A549 (cell line): ENCODE data around the gene IFT88.

ENCODE experiments used
- CHD2 ChIP-seq: fragments of 150-350 bp; IDR thresholded peaks from 2 replicates; pipeline ENCODE4 v1.6.1; 2014; ENCODE audit warnings: low read length; ENCODE audit not compliant: partially characterized antibody
- EP300 ChIP-seq, 2 experiments: fragments of >200 bp; sonication (Bioruptor Twin); formaldehyde crosslinking; IDR thresholded peaks; 2 replicates in 1 of 2; 3 replicates in 1 of 2; pipeline ENCODE4 v1.6.1; 2016 to 2017
- POLR2A ChIP-seq: IDR thresholded peaks from 2 replicates; pipeline ENCODE4 v1.6.1; 2012; ENCODE audit warnings: mild to moderate bottlenecking, low read length
- RNF2 ChIP-seq: fragments of 200-600 bp; sonication (generic); IDR thresholded peaks from 2 replicates; pipeline ENCODE4 v1.6.1; 2016; ENCODE audit warnings: low read depth, mild to moderate bottlenecking, antibody characterized with exemption, moderate library complexity, borderline replicate concordance
- SREBF2 ChIP-seq: fragments of 450-650 bp; IDR thresholded peaks from 2 replicates; pipeline ENCODE4 v1.6.1; 2014; ENCODE audit warnings: mild to moderate bottlenecking, moderate library complexity
- ZFP36 ChIP-seq: fragments of 450-650 bp; IDR thresholded peaks from 2 replicates; pipeline ENCODE4 v1.6.1; 2014; ENCODE audit warnings: borderline replicate concordance; ENCODE audit not compliant: partially characterized antibody
- ZNF302 ChIP-seq: fragments of 250-450 bp; sonication (Bioruptor Pico); IDR thresholded peaks from 2 replicates; pipeline ENCODE4 v1.9.0; 2021; ENCODE audit warnings: inconsistent platforms, mild to moderate bottlenecking, moderate library complexity
- TF ChIP-seq, protein P1 (sequence below): fragments of >200 bp; sonication (Bioruptor Twin); formaldehyde crosslinking; IDR thresholded peaks from 3 replicates; pipeline ENCODE4 v1.5.1; 2016
- TF ChIP-seq, protein P2 (sequence below): fragments of 250-450 bp; sonication (Bioruptor Pico); IDR thresholded peaks from 2 replicates; pipeline ENCODE4 v1.5.0; 2021; ENCODE audit warnings: mild to moderate bottlenecking, moderate library complexity, borderline replicate concordance
- TF ChIP-seq, protein P3 (sequence below): fragments of 200-600 bp; sonication (generic); IDR thresholded peaks from 2 replicates; pipeline ENCODE4 v1.6.1; 2016; ENCODE audit warnings: antibody characterized with exemption, mild to moderate bottlenecking, moderate library complexity
- TF ChIP-seq, protein P4 (sequence below): fragments of 450-650 bp; IDR thresholded peaks from 2 replicates; pipeline ENCODE4 v1.6.1; 2014; ENCODE audit warnings: antibody characterized with exemption
- TF ChIP-seq, protein P5 (sequence below): IDR thresholded peaks from 2 replicates; pipeline ENCODE4 v1.6.1; 2012

DNA sequence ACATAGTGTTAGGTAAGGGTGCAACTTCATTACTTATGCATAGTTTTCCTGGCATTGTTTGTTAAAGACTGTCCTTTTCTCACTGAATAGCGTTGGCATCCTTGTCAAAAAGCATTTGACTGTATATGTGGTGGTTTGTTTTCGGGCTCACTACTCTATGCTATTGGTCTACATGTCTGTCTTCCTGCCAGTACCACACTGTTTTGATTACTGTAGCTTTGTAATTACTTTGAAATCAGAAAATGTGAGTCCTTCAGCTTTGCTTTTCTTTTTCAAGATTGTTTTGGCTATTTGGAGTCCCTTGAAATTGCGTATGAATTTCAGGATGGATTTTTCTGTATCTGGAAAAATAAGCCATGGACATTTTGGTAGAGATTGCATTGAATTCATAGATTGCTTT is 56.0 kb downstream of the IFT88 start:
- no peak for TF ChIP-seq EP300 (IDR thresholded peaks at IDR 0.05)
- TF ChIP-seq, protein P1, sequence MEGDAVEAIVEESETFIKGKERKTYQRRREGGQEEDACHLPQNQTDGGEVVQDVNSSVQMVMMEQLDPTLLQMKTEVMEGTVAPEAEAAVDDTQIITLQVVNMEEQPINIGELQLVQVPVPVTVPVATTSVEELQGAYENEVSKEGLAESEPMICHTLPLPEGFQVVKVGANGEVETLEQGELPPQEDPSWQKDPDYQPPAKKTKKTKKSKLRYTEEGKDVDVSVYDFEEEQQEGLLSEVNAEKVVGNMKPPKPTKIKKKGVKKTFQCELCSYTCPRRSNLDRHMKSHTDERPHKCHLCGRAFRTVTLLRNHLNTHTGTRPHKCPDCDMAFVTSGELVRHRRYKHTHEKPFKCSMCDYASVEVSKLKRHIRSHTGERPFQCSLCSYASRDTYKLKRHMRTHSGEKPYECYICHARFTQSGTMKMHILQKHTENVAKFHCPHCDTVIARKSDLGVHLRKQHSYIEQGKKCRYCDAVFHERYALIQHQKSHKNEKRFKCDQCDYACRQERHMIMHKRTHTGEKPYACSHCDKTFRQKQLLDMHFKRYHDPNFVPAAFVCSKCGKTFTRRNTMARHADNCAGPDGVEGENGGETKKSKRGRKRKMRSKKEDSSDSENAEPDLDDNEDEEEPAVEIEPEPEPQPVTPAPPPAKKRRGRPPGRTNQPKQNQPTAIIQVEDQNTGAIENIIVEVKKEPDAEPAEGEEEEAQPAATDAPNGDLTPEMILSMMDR: no peak
- no peak for TF ChIP-seq POLR2A
- TF ChIP-seq, protein P2, sequence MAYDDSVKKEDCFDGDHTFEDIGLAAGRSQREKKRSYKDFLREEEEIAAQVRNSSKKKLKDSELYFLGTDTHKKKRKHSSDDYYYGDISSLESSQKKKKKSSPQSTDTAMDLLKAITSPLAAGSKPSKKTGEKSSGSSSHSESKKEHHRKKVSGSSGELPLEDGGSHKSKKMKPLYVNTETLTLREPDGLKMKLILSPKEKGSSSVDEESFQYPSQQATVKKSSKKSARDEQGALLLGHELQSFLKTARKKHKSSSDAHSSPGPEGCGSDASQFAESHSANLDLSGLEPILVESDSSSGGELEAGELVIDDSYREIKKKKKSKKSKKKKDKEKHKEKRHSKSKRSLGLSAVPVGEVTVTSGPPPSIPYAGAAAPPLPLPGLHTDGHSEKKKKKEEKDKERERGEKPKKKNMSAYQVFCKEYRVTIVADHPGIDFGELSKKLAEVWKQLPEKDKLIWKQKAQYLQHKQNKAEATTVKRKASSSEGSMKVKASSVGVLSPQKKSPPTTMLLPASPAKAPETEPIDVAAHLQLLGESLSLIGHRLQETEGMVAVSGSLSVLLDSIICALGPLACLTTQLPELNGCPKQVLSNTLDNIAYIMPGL (CRISPR knock-in tag): no peak
- no peak for TF ChIP-seq RNF2
- TF ChIP-seq, protein P3, sequence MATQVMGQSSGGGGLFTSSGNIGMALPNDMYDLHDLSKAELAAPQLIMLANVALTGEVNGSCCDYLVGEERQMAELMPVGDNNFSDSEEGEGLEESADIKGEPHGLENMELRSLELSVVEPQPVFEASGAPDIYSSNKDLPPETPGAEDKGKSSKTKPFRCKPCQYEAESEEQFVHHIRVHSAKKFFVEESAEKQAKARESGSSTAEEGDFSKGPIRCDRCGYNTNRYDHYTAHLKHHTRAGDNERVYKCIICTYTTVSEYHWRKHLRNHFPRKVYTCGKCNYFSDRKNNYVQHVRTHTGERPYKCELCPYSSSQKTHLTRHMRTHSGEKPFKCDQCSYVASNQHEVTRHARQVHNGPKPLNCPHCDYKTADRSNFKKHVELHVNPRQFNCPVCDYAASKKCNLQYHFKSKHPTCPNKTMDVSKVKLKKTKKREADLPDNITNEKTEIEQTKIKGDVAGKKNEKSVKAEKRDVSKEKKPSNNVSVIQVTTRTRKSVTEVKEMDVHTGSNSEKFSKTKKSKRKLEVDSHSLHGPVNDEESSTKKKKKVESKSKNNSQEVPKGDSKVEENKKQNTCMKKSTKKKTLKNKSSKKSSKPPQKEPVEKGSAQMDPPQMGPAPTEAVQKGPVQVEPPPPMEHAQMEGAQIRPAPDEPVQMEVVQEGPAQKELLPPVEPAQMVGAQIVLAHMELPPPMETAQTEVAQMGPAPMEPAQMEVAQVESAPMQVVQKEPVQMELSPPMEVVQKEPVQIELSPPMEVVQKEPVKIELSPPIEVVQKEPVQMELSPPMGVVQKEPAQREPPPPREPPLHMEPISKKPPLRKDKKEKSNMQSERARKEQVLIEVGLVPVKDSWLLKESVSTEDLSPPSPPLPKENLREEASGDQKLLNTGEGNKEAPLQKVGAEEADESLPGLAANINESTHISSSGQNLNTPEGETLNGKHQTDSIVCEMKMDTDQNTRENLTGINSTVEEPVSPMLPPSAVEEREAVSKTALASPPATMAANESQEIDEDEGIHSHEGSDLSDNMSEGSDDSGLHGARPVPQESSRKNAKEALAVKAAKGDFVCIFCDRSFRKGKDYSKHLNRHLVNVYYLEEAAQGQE: no peak
- TF ChIP-seq, protein P4, sequence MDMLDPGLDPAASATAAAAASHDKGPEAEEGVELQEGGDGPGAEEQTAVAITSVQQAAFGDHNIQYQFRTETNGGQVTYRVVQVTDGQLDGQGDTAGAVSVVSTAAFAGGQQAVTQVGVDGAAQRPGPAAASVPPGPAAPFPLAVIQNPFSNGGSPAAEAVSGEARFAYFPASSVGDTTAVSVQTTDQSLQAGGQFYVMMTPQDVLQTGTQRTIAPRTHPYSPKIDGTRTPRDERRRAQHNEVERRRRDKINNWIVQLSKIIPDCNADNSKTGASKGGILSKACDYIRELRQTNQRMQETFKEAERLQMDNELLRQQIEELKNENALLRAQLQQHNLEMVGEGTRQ: no peak
- TF ChIP-seq, protein P5, sequence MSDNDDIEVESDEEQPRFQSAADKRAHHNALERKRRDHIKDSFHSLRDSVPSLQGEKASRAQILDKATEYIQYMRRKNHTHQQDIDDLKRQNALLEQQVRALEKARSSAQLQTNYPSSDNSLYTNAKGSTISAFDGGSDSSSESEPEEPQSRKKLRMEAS: no peak
- TF ChIP-seq ZNF302 (CRISPR knock-in tag): no peak
- TF ChIP-seq SREBF2: no peak
- TF ChIP-seq CHD2: no peak
- TF ChIP-seq ZFP36: no peak
